Hepatocyte (in vitro differentiated cells): Measurements from ENCODE around the gene RHOF. TPM values are rescaled to one million over a fixed set of nuclear protein-coding genes. Genes with fewer than 3 reads are reported as not detected.
"Not testable (repeated sequence)": the region's sequence is repeated elsewhere in the genome, so short reads cannot be mapped to it uniquely, and the experiment has no call there.

Source experiments
- DNase-seq: peaks from one replicate; pipeline ENCODE4 v3.0.0-alpha.2; 2016; ENCODE audit warnings: low spot score
- H2AFZ ChIP-seq: fragments of 200-600 bp; sonication (generic); 2 replicates; pipeline ENCODE4 v1.6.0; 2016; ENCODE audit warnings: antibody characterized with exemption, mild to moderate bottlenecking
- H3K27ac ChIP-seq: fragments of 200-600 bp; sonication (generic); 2 replicates; pipeline ENCODE4 v1.5.1; 2016; ENCODE audit warnings: mild to moderate bottlenecking
- H3K27me3 ChIP-seq: fragments of 200-600 bp; sonication (generic); 2 replicates; pipeline ENCODE4 v1.6.1; 2016
- H3K36me3 ChIP-seq: fragments of 200-600 bp; sonication (generic); replicated peaks from 2 replicates; pipeline ENCODE4 v1.5.1; 2016; ENCODE audit warnings: low read depth; ENCODE audit not compliant: insufficient read depth
- H3K4me1 ChIP-seq: fragments of 200-600 bp; sonication (generic); 2 replicates; pipeline ENCODE4 v1.5.1; 2016; ENCODE audit warnings: mild to moderate bottlenecking, moderate library complexity; ENCODE audit not compliant: insufficient read depth
- H3K4me2 ChIP-seq: fragments of 200-600 bp; sonication (generic); 2 replicates; pipeline ENCODE4 v1.6.0; 2016
- H3K4me3 ChIP-seq: fragments of 200-600 bp; sonication (generic); 2 replicates; pipeline ENCODE4 v1.5.1; 2016; ENCODE audit warnings: mild to moderate bottlenecking
- H3K79me2 ChIP-seq: fragments of 200-600 bp; sonication (generic); 2 replicates; pipeline ENCODE4 v1.6.0; 2017; ENCODE audit warnings: mild to moderate bottlenecking
- H3K9me2 ChIP-seq: fragments of 200-600 bp; sonication (generic); replicated peaks from 2 replicates; pipeline ENCODE4 v1.6.0; 2017; ENCODE audit warnings: mild to moderate bottlenecking; ENCODE audit not compliant: insufficient read depth
- H3K9me3 ChIP-seq: fragments of 200-600 bp; sonication (generic); 2 replicates; pipeline ENCODE4 v1.5.1; 2016; ENCODE audit warnings: low read depth, mild to moderate bottlenecking
- H4K20me1 ChIP-seq: fragments of 200-600 bp; sonication (generic); 2 replicates; pipeline ENCODE4 v1.6.0; 2016; ENCODE audit warnings: mild to moderate bottlenecking; ENCODE audit not compliant: insufficient read depth, poor library complexity, severe bottlenecking
- CTCF ChIP-seq: fragments of 200-600 bp; sonication (generic); IDR thresholded peaks from 2 replicates; pipeline ENCODE4 v1.5.1; 2016; ENCODE audit warnings: antibody characterized with exemption, mild to moderate bottlenecking; ENCODE audit not compliant: poor library complexity
- EZH2 ChIP-seq: fragments of 200-600 bp; sonication (generic); IDR thresholded peaks from 2 replicates; pipeline ENCODE4 v1.6.1; 2016; ENCODE audit warnings: antibody characterized with exemption, mild to moderate bottlenecking, borderline replicate concordance
- WGBS: methylation state at CpG from one replicate; pipeline ENCODE4 v1.1.6; 2016; ENCODE audit warnings: low lambda C conversion rate; ENCODE audit errors: missing lambda C conversion rate; 5-methylcytosine and 5-hydroxymethylcytosine counted together
- polyA plus RNA-seq: library from polyadenylated mRNA; unstranded; fragments of >200 nt; fragmentation: Nextera tagmentation; extraction: Ambion mirVana; gene quantifications from 2 replicates; pipeline ENCODE4 v1.2.1, GENCODE V29; 2016
- total RNA-seq: library from RNA; depleted of rRNA; stranded (reverse); fragments of >200 nt; gene quantifications from 2 replicates; pipeline ENCODE4 v1.2.3, GENCODE V29; 2014

RHOF gene
- total and polyA plus RNA-seq, 2 experiments from 2014 or later = 40.4 to 45.3 TPM

GRCh38 chr12:121792607-121793439, 665 bp downstream of the RHOF start:
- H3K9me3 ChIP-seq = no peaks in the 10 kb centered on the region
- 24% methylated on average over 25 of the region's 48 CpGs for WGBS
- H2AFZ ChIP-seq = peak overlapping the region; percentile 47
- H3K4me2 ChIP-seq = peak overlapping the region; percentile 96
- H3K27ac ChIP-seq = peak overlapping the region; percentile 99
- peaks cover 14% of the 10 kb centered on the region for H4K20me1 ChIP-seq
- no peaks in the 10 kb centered on the region for H3K27me3 ChIP-seq
- DNase-seq = peak; percentile 80
- peaks cover 34% of the 10 kb centered on the region for H3K4me1 ChIP-seq
- H3K36me3 ChIP-seq = no peaks in the 10 kb centered on the region
- H3K79me2 ChIP-seq = peaks cover 62% of the 10 kb centered on the region
- H3K9me2 ChIP-seq = no peaks in the 10 kb centered on the region
- H3K4me3 ChIP-seq = peak overlapping the region; percentile 72
- TF ChIP-seq EZH2 (no peak), CTCF (peak; percentile 8)

- no peak for TF ChIP-seq CTCF
- Histone ChIP-seq H4K20me1 (peaks cover 9% of the 10 kb centered on the region), H3K27ac (peak overlapping the region; percentile 99), H3K4me2 (peak overlapping the region; percentile 96), H3K36me3 (no peaks in the 10 kb centered on the region), H3K4me1 (peaks cover 25% of the 10 kb centered on the region), H2AFZ (no peak overlapping the region), H3K27me3 (no peaks in the 10 kb centered on the region), H3K4me3 (peak overlapping the region; percentile 72), H3K9me2 (no peaks in the 10 kb centered on the region), H3K79me2 (peaks cover 58% of the 10 kb centered on the region), H3K9me3 (no peaks in the 10 kb centered on the region)
- peak; percentile 76 for DNase-seq
- 61% methylated on average over 14 of the region's 14 CpGs for WGBS
These were observed 1.6 kb downstream of the RHOF start for GRCh38 chr12:121791671-121792551.

GRCh38 chr12:121790785-121791184, 2.7 kb downstream of the RHOF start:
- WGBS = 97% methylated on average over 8 of the region's 8 CpGs
- Histone ChIP-seq H3K4me1 (peaks cover 13% of the 10 kb centered on the region), H3K27ac (peak overlapping the region; percentile 99), H3K79me2 (peaks cover 49% of the 10 kb centered on the region)
- not testable (repeated sequence) for H2AFZ ChIP-seq, H4K20me1 ChIP-seq, H3K36me3 ChIP-seq, H3K9me2 ChIP-seq, H3K4me3 ChIP-seq, H3K9me3 ChIP-seq, DNase-seq, H3K4me2 ChIP-seq, H3K27me3 ChIP-seq
